HepG2 (cell line): ENCODE data around the gene MFSD12. TPM values are rescaled to one million over a fixed set of nuclear protein-coding genes. Genes with fewer than 3 reads are reported as not detected.

ENCODE experiments used
- CBFB ChIP-seq: sonication (generic); formaldehyde crosslinking; IDR thresholded peaks from 2 replicates; pipeline ENCODE4 v1.4.0; 2020; ENCODE audit warnings: missing genetic modification reagents
- CBX1 ChIP-seq: IDR thresholded peaks from one replicate; pipeline ENCODE4 v1.6.1; 2016; ENCODE audit warnings: antibody characterized with exemption, low read depth
- DRAP1 ChIP-seq: IDR thresholded peaks from 2 replicates; pipeline ENCODE4 v1.6.1; 2016; ENCODE audit warnings: missing genetic modification reagents, missing compliant biosample characterization
- FOXO1 ChIP-seq: sonication (generic); formaldehyde crosslinking; IDR thresholded peaks from 2 replicates; pipeline ENCODE4 v1.4.0; 2020; ENCODE audit warnings: missing genetic modification reagents
- GATAD1 ChIP-seq: IDR thresholded peaks from 2 replicates; pipeline ENCODE4 v1.6.1; 2016; ENCODE audit warnings: missing genetic modification reagents, missing compliant biosample characterization
- KAT7 ChIP-seq: IDR thresholded peaks from 2 replicates; pipeline ENCODE4 v1.6.1; 2018; ENCODE audit warnings: borderline replicate concordance, missing compliant biosample characterization
- KDM5B ChIP-seq: sonication (generic); formaldehyde crosslinking; IDR thresholded peaks from 2 replicates; pipeline ENCODE4 v1.4.0; 2020; ENCODE audit warnings: missing genetic modification reagents, mild to moderate bottlenecking, borderline replicate concordance
- KLF11 ChIP-seq: IDR thresholded peaks from 2 replicates; pipeline ENCODE4 v1.6.1; 2016; ENCODE audit warnings: missing compliant biosample characterization
- MATR3 ChIP-seq: sonication (generic); formaldehyde crosslinking; IDR thresholded peaks from 2 replicates; pipeline ENCODE4 v1.4.0; 2020; ENCODE audit warnings: missing genetic modification reagents
- NFKBIZ ChIP-seq: IDR thresholded peaks from 2 replicates; pipeline ENCODE4 v1.6.1; 2018; ENCODE audit warnings: missing genetic modification reagents, missing compliant biosample characterization
- RFXAP ChIP-seq: sonication (generic); formaldehyde crosslinking; IDR thresholded peaks from 2 replicates; pipeline ENCODE4 v1.4.0; 2020; ENCODE audit warnings: missing genetic modification reagents, borderline replicate concordance
- SAP130 ChIP-seq: IDR thresholded peaks from 2 replicates; pipeline ENCODE4 v1.6.1; 2016; ENCODE audit warnings: low read depth
- SKIL ChIP-seq: sonication (generic); formaldehyde crosslinking; IDR thresholded peaks from 2 replicates; pipeline ENCODE4 v1.8.0; 2022; ENCODE audit warnings: missing genetic modification reagents, mild to moderate bottlenecking, moderate library complexity, borderline replicate concordance
- SOX13 ChIP-seq, 3 experiments: fragments of 450-650 bp in 1 of 3; sonication (generic) in 1 of 3; formaldehyde crosslinking in 1 of 3; IDR thresholded peaks in 2 of 3; conservative IDR thresholded peaks in 1 of 3; 2 replicates each; pipeline versions ENCODE4 v1.5.0 to v1.6.1; 2016 to 2020; ENCODE audit warnings: antibody characterized with exemption in 1 of 3, mild to moderate bottlenecking in 1 of 3, missing compliant biosample characterization in 1 of 3, missing genetic modification reagents in 1 of 3, moderate library complexity in 1 of 3
- THAP8 ChIP-seq: sonication (generic); formaldehyde crosslinking; IDR thresholded peaks from 2 replicates; pipeline ENCODE4 v1.5.1; 2020; ENCODE audit warnings: missing genetic modification reagents, mild to moderate bottlenecking, borderline replicate concordance
- TIGD3 ChIP-seq: sonication (generic); formaldehyde crosslinking; IDR thresholded peaks from 2 replicates; pipeline ENCODE4 v1.5.1; 2020; ENCODE audit warnings: mild to moderate bottlenecking, missing genetic modification reagents, borderline replicate concordance
- YEATS2 ChIP-seq: sonication (generic); formaldehyde crosslinking; IDR thresholded peaks from 2 replicates; pipeline ENCODE4 v1.4.0; 2020; ENCODE audit warnings: missing genetic modification reagents, borderline replicate concordance
- ZNF329 ChIP-seq: sonication (generic); formaldehyde crosslinking; IDR thresholded peaks from 2 replicates; pipeline ENCODE4 v1.9.0; 2021; ENCODE audit warnings: low read depth, mild to moderate bottlenecking, missing genetic modification reagents
- ZNF512 ChIP-seq: sonication (generic); formaldehyde crosslinking; IDR thresholded peaks from 2 replicates; pipeline ENCODE4 v1.4.0; 2020; ENCODE audit warnings: mild to moderate bottlenecking, missing genetic modification reagents
- ZNF609 ChIP-seq: sonication (generic); formaldehyde crosslinking; IDR thresholded peaks from 2 replicates; pipeline ENCODE4 v1.4.0; 2020; ENCODE audit warnings: mild to moderate bottlenecking, missing genetic modification reagents, borderline replicate concordance
- polyA plus RNA-seq, 8 experiments: library from polyadenylated mRNA; depleted of rRNA in 3 of 8; stranded (reverse) in 7 of 8; unstranded in 1 of 8; fragments of >200 nt; fragmentation: Illumina TruSeq in 4 of 8; extraction: Trizol in 4 of 8; gene quantifications; 2 replicates each; pipeline versions ENCODE4 v1.2.1 to v1.2.3, GENCODE V29; 2011 to 2016; ENCODE audit warnings: low read depth in 4 of 8, missing spikeins in 1 of 8, mixed read lengths in 1 of 8; ENCODE audit not compliant: insufficient read depth in 1 of 8
- total RNA-seq, 5 experiments: library from RNA; depleted of rRNA; stranded (reverse); fragments of >200 nt; fragmentation: Illumina TruSeq; extraction: Trizol; gene quantifications; 2 replicates each; pipeline ENCODE4 v1.2.3, GENCODE V29; 2016; ENCODE audit warnings: low read depth in 1 of 5

MFSD12 gene
- total and polyA plus RNA-seq, 2 of the 13 experiments (the other 11 are each of a cell fraction or from before 2014, with no cell fraction given) = 27.2 to 29.1 TPM

- TF ChIP-seq MATR3 (CRISPR knock-in tag) (no peak), SOX13 (IDR thresholded peaks at IDR 0.05) (no peak), SOX13 (CRISPR knock-in tag; conservative IDR thresholded peaks at IDR 0.05 in 1 of 2, IDR thresholded peaks at IDR 0.05 in 1 of 2) (peak in 1 of 2 experiments; percentile 36; a peak in 1 of 4 replicates), GATAD1 (CRISPR knock-in tag) (no peak), FOXO1 (no peak), CBX1 (no peak), KDM5B (no peak), DRAP1 (CRISPR knock-in tag) (no peak), RFXAP (CRISPR knock-in tag) (no peak), ZNF609 (CRISPR knock-in tag) (no peak), ZNF329 (CRISPR knock-in tag) (no peak), KAT7 (CRISPR knock-in tag) (no peak), NFKBIZ (no peak), KLF11 (CRISPR knock-in tag) (no peak), YEATS2 (CRISPR knock-in tag) (no peak), TIGD3 (CRISPR knock-in tag) (no peak), SAP130 (CRISPR knock-in tag) (no peak), SKIL (CRISPR knock-in tag) (no peak), CBFB (CRISPR knock-in tag) (no peak), THAP8 (CRISPR knock-in tag) (no peak), ZNF512 (CRISPR knock-in tag) (no peak)
These were observed 13.2 kb upstream of the MFSD12 start (continued) for GRCh38 chr19:3570606-3571011.
